AG10803 (cell line): ENCODE measurements around the gene MISP3.
"Not testable (repeated sequence)": the region's sequence is repeated elsewhere in the genome, so short reads cannot be mapped to it uniquely, and the experiment has no call there.

Experiments used
- DNase-seq: peaks from one replicate; pipeline ENCODE4 v3.0.0; 2010; ENCODE audit warnings: low read depth
- H3K4me3 ChIP-seq: 2 replicates; pipeline ENCODE4 v1.5.1; 2011; ENCODE audit warnings: mild to moderate bottlenecking, low read length, control low read depth
- TF ChIP-seq, protein P1 (sequence below): conservative IDR thresholded peaks from 2 replicates; pipeline ENCODE4 v1.5.1; 2011; ENCODE audit warnings: mild to moderate bottlenecking, low read length, control low read depth, inconsistent platforms

MISP3 gene

DNA sequence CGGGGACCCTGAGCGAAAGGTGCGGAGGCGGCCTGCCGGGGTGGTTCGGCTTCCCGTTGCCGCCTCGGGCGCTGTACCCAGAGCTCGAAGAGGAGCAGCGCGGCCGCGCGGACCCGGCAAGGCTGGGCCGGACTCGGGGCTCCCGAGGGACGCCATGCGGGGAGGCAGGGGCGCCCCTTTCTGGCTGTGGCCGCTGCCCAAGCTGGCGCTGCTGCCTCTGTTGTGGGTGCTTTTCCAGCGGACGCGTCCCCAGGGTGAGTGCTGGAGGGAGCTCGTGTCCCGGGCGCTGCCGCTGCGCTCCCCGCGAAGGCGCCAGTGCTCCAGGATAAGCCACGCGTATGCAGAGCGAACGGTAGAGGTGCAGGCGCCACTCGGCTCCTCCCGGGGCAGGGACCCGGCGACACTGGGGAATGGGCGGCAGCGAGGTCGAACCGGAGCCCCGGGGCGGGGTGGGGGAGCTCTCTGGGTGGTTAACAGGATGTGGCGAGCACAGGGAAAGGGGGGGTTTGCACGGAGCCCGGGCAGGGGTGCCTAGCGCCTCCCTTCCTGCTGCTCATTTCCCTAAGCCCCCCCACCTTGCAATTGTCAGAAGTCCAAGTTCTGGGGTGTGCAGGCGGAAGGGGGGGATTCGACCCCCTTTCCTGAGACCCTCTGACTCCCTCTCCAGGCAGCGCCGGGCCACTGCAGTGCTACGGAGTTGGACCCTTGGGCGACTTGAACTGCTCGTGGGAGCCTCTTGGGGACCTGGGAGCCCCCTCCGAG, 40.7 kb upstream of the MISP3 start, which contains the start of gene IL27RA:
Gene IL27RA, plus strand, starts transcription at position 44 of the 762 bp plus-strand sequence. Its CDS starts 111 bp downstream, at position 155.
- TF ChIP-seq, protein P1, sequence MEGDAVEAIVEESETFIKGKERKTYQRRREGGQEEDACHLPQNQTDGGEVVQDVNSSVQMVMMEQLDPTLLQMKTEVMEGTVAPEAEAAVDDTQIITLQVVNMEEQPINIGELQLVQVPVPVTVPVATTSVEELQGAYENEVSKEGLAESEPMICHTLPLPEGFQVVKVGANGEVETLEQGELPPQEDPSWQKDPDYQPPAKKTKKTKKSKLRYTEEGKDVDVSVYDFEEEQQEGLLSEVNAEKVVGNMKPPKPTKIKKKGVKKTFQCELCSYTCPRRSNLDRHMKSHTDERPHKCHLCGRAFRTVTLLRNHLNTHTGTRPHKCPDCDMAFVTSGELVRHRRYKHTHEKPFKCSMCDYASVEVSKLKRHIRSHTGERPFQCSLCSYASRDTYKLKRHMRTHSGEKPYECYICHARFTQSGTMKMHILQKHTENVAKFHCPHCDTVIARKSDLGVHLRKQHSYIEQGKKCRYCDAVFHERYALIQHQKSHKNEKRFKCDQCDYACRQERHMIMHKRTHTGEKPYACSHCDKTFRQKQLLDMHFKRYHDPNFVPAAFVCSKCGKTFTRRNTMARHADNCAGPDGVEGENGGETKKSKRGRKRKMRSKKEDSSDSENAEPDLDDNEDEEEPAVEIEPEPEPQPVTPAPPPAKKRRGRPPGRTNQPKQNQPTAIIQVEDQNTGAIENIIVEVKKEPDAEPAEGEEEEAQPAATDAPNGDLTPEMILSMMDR: peak; percentile 64
- H3K4me3 ChIP-seq: peak within 1 kb of the TSS; percentile 68
- peak; percentile 37 for DNase-seq

DNA sequence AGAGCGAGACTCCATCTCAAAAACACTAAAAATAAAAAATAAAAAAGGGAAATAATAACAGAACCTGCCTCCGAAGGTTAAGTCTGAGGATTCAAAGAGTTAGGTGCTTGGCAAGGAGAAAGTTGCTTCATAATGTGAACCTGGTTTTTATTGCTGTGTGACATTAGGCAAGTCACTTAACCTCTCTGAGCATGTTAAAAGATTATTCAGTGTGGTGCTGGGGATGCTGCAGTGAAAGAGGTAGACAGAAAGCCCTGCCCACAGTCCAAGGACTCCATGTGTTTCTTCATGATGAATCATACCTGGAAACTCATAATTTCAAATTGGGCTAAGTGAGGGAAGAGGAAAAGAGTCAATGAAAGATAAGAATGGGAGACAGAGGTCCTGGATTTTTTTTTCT, 38.6 kb upstream of the MISP3 start:
- TF ChIP-seq, protein P1: no peak

DNA sequence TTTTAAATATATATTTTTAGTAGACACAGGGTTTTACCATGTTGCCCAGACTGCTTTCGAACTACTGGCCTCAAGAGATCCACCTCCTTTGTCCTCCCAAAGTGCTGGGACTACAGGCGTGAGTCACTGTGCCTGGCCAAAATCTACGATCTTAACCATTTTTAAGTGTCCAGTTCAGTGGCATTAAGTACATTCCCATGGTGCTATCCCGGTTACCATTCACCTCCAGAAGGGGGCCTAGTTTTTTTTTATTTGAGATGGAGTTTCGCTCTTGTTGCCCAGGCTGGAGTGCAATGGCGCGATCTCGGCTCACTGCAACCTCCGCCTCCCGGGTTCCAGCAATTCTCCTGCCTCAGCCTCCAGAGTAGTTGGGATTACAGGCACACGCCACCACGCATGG, 37.4 kb upstream of the MISP3 start:
- not testable (repeated sequence) for DNase-seq, H3K4me3 ChIP-seq

More for the DNA sequence above, 38.6 kb upstream of the MISP3 start:
- no peak overlapping the region for H3K4me3 ChIP-seq
- DNase-seq: no peak

DNA sequence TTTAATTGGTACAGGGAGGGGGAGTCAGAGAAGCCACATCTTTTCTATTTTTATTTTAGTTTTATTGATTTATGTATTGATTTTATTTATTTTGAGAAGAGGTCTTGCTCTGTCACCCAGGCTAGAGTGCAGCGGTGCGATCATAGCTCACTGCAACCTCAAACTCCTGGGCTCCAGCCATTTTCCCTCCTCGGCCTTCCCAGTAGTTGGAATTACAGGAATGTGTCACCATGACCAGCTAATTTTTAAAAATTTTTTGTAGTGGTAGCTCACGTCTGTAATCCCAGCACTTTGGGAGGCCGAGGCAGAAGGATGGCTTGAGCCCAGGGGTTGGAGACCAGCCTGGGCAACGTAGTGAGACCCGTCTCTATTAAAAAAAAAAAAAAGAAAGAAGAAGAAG, 36.9 kb upstream of the MISP3 start:
- H3K4me3 ChIP-seq: no peak overlapping the region
- TF ChIP-seq, protein P1: no peak
- peak; percentile 75 for DNase-seq

DNA sequence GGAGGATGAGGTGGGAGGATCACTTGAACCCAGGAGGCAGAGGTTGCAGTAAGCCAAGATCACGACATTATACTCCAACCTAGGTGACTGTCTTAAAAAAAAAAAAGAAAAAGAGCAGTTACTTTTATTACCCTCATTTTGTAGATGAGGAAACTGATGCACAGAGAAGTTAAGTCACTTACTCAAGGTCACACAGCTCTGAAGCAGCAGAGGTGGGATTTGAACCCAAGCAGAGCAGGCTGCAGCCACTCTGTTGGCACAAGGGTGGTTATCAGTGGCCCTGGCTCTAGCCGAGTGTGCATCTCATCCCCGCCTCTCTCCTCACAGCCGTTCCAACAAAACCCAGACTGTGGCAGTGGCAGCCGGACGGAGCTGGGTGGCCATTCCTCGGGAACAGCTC, 33.4 kb upstream of the MISP3 start:
- no peak for DNase-seq
- H3K4me3 ChIP-seq: no peak overlapping the region
- TF ChIP-seq, protein P1: no peak

DNA sequence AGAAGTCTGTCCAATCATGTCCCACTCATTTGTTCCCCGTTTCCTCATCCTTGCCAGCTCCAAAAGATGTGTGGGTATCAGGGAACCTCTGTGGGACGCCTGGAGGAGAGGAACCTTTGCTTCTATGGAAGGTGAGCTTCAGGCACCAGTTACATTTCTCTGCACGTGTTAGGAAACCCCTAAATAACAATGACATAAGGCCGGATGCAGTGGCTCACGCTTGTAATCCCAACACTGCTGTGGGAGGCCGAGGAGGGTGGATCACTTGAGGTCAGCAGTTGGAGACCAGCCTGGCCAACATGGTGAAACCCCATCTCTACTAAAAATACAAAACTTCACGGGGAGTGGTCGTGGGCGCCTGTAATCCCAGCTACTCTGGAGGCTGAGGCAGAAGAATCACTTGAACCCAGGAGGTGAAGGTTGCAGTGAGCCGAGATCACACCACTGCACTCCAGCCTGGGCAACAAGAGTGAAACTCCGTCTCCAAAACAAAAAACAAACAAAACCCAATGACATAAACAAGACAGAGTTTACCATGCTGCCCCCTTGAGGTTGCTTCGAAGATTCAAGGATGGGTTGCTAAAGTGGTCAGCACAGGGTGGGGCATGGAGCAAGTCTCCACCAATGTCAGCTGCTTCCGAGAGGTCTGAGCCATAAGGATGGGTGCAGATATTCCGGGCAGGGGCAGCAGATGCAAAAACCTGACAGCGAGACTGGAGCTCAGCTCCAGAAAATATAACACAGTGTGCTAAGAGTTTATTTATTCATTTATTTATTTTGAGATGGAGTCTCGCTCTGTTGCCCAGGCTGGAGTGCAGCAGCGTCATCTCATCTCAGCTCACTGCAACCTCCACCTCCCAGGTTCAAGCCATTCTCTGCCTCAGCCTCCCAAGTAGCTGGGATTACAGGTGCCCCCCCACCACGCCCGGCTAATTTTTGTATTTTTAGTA, 29.7 kb upstream of the MISP3 start:
- TF ChIP-seq, protein P1: peak; percentile 65
- peak; percentile 79 for DNase-seq
- H3K4me3 ChIP-seq: not testable (repeated sequence)

DNA sequence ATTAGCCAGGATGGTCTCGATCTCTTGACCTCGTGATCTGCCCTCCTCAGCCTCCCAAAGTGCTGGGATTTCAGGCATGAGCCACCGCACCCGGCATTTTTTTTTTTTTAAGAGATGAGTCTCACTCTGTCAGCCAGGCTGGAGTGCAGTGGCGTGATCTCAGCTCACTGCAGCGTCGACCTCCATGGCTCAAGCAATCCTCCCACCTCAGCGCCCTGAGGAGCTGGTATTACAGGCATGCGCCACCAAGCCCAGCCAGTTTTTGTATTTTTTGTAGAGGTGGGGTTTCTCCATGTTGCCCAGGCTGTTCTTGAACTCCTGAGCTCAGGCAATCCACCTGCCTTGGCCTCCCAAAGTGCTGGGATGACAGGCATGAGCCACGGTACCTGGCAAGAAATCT, 24.7 kb upstream of the MISP3 start:
- DNase-seq, H3K4me3 ChIP-seq: not testable (repeated sequence)
